Measurements from ENCODE around the gene MTFR2. TPM values are rescaled to one million over a fixed set of nuclear protein-coding genes. Genes with fewer than 3 reads are reported as not detected.

MTFR2 gene
- total RNA-seq, 2 experiments from 2014 or later, result 1.1 to 1.2 TPM

DNA sequence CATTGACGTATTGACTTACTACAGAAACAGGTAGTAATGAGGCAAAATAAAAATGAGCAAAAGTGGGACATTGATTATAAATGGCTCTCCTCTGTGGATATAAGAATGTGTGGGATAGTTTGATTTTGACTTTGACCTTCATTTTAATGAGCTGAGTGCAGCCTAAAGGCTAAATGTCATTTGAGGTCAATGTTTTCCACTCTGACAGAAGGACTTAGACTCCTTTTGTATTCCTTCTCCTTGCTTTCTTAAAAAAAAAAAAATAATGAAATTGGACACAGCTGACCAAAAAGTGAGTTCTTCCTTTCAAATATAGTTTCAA, 68.6 kb downstream of the MTFR2 start:
- intact Hi-C loops (cut with DNase I, micrococcal nuclease), result no loop called here
- Histone ChIP-seq H3K4me1 (ENCODE audit: insufficient read depth, low read length) (no peaks in the 10 kb centered on the region), H3K36me3 (ENCODE audit: insufficient read depth, low read length) (no peaks in the 10 kb centered on the region), H3K4me3 (ENCODE audit: low read length) (no peak overlapping the region), H3K9me3 (ENCODE audit: control insufficient read depth in 1 of 2, insufficient read depth in 1 of 2, low read length in 2 of 2) (no peaks in the 10 kb centered on the region), H3K27me3 (ENCODE audit: control insufficient read depth in 1 of 2, insufficient read depth in 2 of 2, low read length in 2 of 2) (no peaks in the 10 kb centered on the region), H3K27ac (ENCODE audit: low read depth in 1 of 2, low read length in 2 of 2) (no peak overlapping the region)
- Mint-ChIP-seq H3K27me3 (no peaks in the 10 kb centered on the region), H3K4me1 (ENCODE audit: low read depth) (no peaks in the 10 kb centered on the region), H3K36me3 (ENCODE audit: low read depth) (no peaks in the 10 kb centered on the region), H3K9me3 (no peaks in the 10 kb centered on the region), H3K4me3 (no peak overlapping the region), H3K27ac (no peak overlapping the region)
- ChIA-PET POLR2A (no interaction called here), CTCF (no interaction called here)
- TF ChIP-seq, protein P1, sequence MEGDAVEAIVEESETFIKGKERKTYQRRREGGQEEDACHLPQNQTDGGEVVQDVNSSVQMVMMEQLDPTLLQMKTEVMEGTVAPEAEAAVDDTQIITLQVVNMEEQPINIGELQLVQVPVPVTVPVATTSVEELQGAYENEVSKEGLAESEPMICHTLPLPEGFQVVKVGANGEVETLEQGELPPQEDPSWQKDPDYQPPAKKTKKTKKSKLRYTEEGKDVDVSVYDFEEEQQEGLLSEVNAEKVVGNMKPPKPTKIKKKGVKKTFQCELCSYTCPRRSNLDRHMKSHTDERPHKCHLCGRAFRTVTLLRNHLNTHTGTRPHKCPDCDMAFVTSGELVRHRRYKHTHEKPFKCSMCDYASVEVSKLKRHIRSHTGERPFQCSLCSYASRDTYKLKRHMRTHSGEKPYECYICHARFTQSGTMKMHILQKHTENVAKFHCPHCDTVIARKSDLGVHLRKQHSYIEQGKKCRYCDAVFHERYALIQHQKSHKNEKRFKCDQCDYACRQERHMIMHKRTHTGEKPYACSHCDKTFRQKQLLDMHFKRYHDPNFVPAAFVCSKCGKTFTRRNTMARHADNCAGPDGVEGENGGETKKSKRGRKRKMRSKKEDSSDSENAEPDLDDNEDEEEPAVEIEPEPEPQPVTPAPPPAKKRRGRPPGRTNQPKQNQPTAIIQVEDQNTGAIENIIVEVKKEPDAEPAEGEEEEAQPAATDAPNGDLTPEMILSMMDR (IDR thresholded peaks at IDR 0.05), result no peak
- ATAC-seq (ENCODE audit: poor library complexity), result no peak
- no peak for DNase-seq

Other genes with a start within 250 kb of the MTFR2 start
- gene BCLAF1, start 39.5 kb upstream of the MTFR2 start, total RNA-seq, result 100 to 1,000 TPM; 484 to 501 TPM